ENCODE data around the gene CCL21. TPM values are rescaled to one million over a fixed set of nuclear protein-coding genes. Genes with fewer than 3 reads are reported as not detected.

The CCL21 gene
- total and polyA plus RNA-seq, 10 of the 15 experiments (the other 5 are each of a cell fraction or from before 2014, with no cell fraction given) = 0.26 TPM; not detected in 9

- no peak for TF ChIP-seq ZNF592 (IDR thresholded peaks at IDR 0.05)
- no peak for TF ChIP-seq TARDBP (IDR thresholded peaks at IDR 0.05; ENCODE audit: borderline replicate concordance)
- no peak for TF ChIP-seq POLR2AphosphoS5 (IDR thresholded peaks at IDR 0.05; ENCODE audit: low read length)
- TF ChIP-seq SKIL (IDR thresholded peaks at IDR 0.05; ENCODE audit: low read depth, poor library complexity, severe bottlenecking) = no peak
- no peak for TF ChIP-seq TBL1XR1 (IDR thresholded peaks at IDR 0.05; ENCODE audit: low read depth, low read length)
- TF ChIP-seq SPI1 (IDR thresholded peaks at IDR 0.05; ENCODE audit: borderline replicate concordance, insufficient read depth, low read depth, low read length) = no peak
- TF ChIP-seq ZBTB11 (CRISPR knock-in tag; IDR thresholded peaks at IDR 0.05) = no peak
- TF ChIP-seq NR2C2 (IDR thresholded peaks at IDR 0.05; ENCODE audit: borderline replicate concordance, control insufficient read depth, insufficient read length, low read depth) = no peak
- no peak for TF ChIP-seq YY1 (IDR thresholded peaks at IDR 0.05; ENCODE audit: low read depth, low read length)
- no peak for TF ChIP-seq NFYA (IDR thresholded peaks at IDR 0.05; ENCODE audit: borderline replicate concordance, low read depth, low read length)
- no peak for TF ChIP-seq SMAD5 (IDR thresholded peaks at IDR 0.05; ENCODE audit: low read depth)
- TF ChIP-seq E2F8 (IDR thresholded peaks at IDR 0.05; ENCODE audit: low read depth, partially characterized antibody) = no peak
- no peak for TF ChIP-seq ZNF274 (IDR thresholded peaks at IDR 0.05; ENCODE audit: insufficient read depth, insufficient read length)
Observed at GRCh38 chr9:34714007-34714406, 4.1 kb upstream of the CCL21 start (continued).
